HG02885 (cell line): ENCODE data around the gene EPHB2.
"Not testable (repeated sequence)": the region's sequence is repeated elsewhere in the genome, so short reads cannot be mapped to it uniquely, and the experiment has no call there.

Experiments
- ATAC-seq: cut with Tn5 transposase; IDR thresholded peaks from one replicate; pipeline ENCODE4 v1.9.1; 2021; ENCODE audit warnings: mild to moderate bottlenecking; ENCODE audit not compliant: unreplicated experiment, poor library complexity

Gene EPHB2

GRCh38 chr1:22689505-22689904, 21.1 kb upstream of the EPHB2 start:
- no peak for ATAC-seq

GRCh38 chr1:22691031-22691753, 19.4 kb upstream of the EPHB2 start:
- ATAC-seq: no peak

GRCh38 chr1:22694172-22694571, 16.5 kb upstream of the EPHB2 start:
- ATAC-seq: no peak

GRCh38 chr1:22696610-22697009, 14.0 kb upstream of the EPHB2 start:
- ATAC-seq: no peak

- ATAC-seq: no peak
Observed at GRCh38 chr1:22697980-22698379, 12.7 kb upstream of the EPHB2 start.

- no peak for ATAC-seq
Observed at GRCh38 chr1:22699681-22700520, 10.7 kb upstream of the EPHB2 start.

- ATAC-seq: no peak
Observed at GRCh38 chr1:22702296-22703085, 8.1 kb upstream of the EPHB2 start.

GRCh38 chr1:22704440-22705067, 6.1 kb upstream of the EPHB2 start:
- ATAC-seq: no peak

GRCh38 chr1:22705586-22705985, 5.1 kb upstream of the EPHB2 start:
- no peak for ATAC-seq

- ATAC-seq: not testable (repeated sequence)
Observed at GRCh38 chr1:22706100-22706499, 4.5 kb upstream of the EPHB2 start.

- no peak for ATAC-seq
Observed at GRCh38 chr1:22708777-22709176, 1.9 kb upstream of the EPHB2 start.

- ATAC-seq: no peak
Observed at GRCh38 chr1:22709227-22709626, 1.4 kb upstream of the EPHB2 start.

- ATAC-seq: no peak
Observed at GRCh38 chr1:22709891-22710700, 543 bp upstream of the EPHB2 start.

- ATAC-seq: no peak
Observed at GRCh38 chr1:22711071-22711470, 432 bp downstream of the EPHB2 start.

GRCh38 chr1:22711591-22712501, 1.2 kb downstream of the EPHB2 start:
- no peak for ATAC-seq

- peak; percentile 46 for ATAC-seq
Observed at GRCh38 chr1:22712502-22713271, 2.0 kb downstream of the EPHB2 start.

GRCh38 chr1:22714455-22714854, 3.8 kb downstream of the EPHB2 start:
- no peak for ATAC-seq
